Measurements from ENCODE around the gene USP28. TPM values are rescaled to one million over a fixed set of nuclear protein-coding genes. Genes with fewer than 3 reads are reported as not detected.

Gene USP28
- total RNA-seq, 6 experiments from 2014 or later, result 15.4 to 21.5 (median 17.8) TPM

- no peak for TF ChIP-seq CTCF (IDR thresholded peaks at IDR 0.05)
- H3K9me3 Mint-ChIP-seq, result no peaks in the 10 kb centered on the region
- H3K4me3 Mint-ChIP-seq, result no peak overlapping the region
- H3K36me3 Mint-ChIP-seq (ENCODE audit: low read depth), result peaks cover 12% of the 10 kb centered on the region; the same call in 1 of the 2 replicates
- no peak overlapping the region for H3K27ac Mint-ChIP-seq
- no peak for DNase-seq
- no peaks in the 10 kb centered on the region for H3K27me3 Mint-ChIP-seq (ENCODE audit: insufficient read depth)
- no peaks in the 10 kb centered on the region for H3K4me1 Mint-ChIP-seq (ENCODE audit: low read depth)
These were observed 56.9 kb downstream of the USP28 start for GRCh38 chr11:113818426-113818825.

- Mint-ChIP-seq H3K4me3 (no peak overlapping the region), H3K36me3 (ENCODE audit: low read depth) (peaks cover 8% of the 10 kb centered on the region; the same call in 1 of the 2 replicates), H3K4me1 (ENCODE audit: low read depth) (no peaks in the 10 kb centered on the region), H3K9me3 (no peaks in the 10 kb centered on the region), H3K27ac (no peak overlapping the region), H3K27me3 (ENCODE audit: insufficient read depth) (no peaks in the 10 kb centered on the region; the same call in 1 of the 2 replicates)
- DNase-seq, result no peak
- no peak for TF ChIP-seq CTCF (IDR thresholded peaks at IDR 0.05)
These were observed 57.7 kb downstream of the USP28 start for GRCh38 chr11:113817626-113818025.

- H3K27me3 Mint-ChIP-seq (ENCODE audit: insufficient read depth), result no peaks in the 10 kb centered on the region; the same call in 1 of the 2 replicates
- H3K36me3 Mint-ChIP-seq (ENCODE audit: low read depth), result peaks cover 7% of the 10 kb centered on the region; the same call in 1 of the 2 replicates
- H3K9me3 Mint-ChIP-seq, result no peaks in the 10 kb centered on the region
- H3K27ac Mint-ChIP-seq, result no peak overlapping the region
- TF ChIP-seq CTCF (IDR thresholded peaks at IDR 0.05), result no peak
- no peaks in the 10 kb centered on the region for H3K4me1 Mint-ChIP-seq (ENCODE audit: low read depth)
- DNase-seq, result peak; percentile 1
- H3K4me3 Mint-ChIP-seq, result no peak overlapping the region
These were observed 58.2 kb downstream of the USP28 start for GRCh38 chr11:113817162-113817561.

GRCh38 chr11:113814181-113814580 is 61.2 kb downstream of the USP28 start:
- Mint-ChIP-seq H3K9me3 (no peaks in the 10 kb centered on the region), H3K4me1 (ENCODE audit: low read depth) (no peaks in the 10 kb centered on the region), H3K27me3 (ENCODE audit: insufficient read depth) (no peaks in the 10 kb centered on the region; the same call in 1 of the 2 replicates), H3K27ac (no peak overlapping the region), H3K4me3 (no peak overlapping the region), H3K36me3 (ENCODE audit: low read depth) (no peaks in the 10 kb centered on the region)
- DNase-seq, result no peak
- no peak for TF ChIP-seq CTCF (IDR thresholded peaks at IDR 0.05)

- no peak for TF ChIP-seq CTCF (IDR thresholded peaks at IDR 0.05)
- H3K27ac Mint-ChIP-seq, result no peak overlapping the region
- DNase-seq, result no peak
- no peaks in the 10 kb centered on the region for H3K9me3 Mint-ChIP-seq
- no peaks in the 10 kb centered on the region for H3K36me3 Mint-ChIP-seq (ENCODE audit: low read depth)
- no peaks in the 10 kb centered on the region for H3K4me1 Mint-ChIP-seq (ENCODE audit: low read depth)
- H3K27me3 Mint-ChIP-seq (ENCODE audit: insufficient read depth), result no peaks in the 10 kb centered on the region; the same call in 1 of the 2 replicates
- H3K4me3 Mint-ChIP-seq, result no peak overlapping the region
These were observed 66.4 kb downstream of the USP28 start for GRCh38 chr11:113808931-113809330.

GRCh38 chr11:113806406-113806805 is 69.0 kb downstream of the USP28 start:
- Mint-ChIP-seq H3K4me1 (ENCODE audit: low read depth) (no peaks in the 10 kb centered on the region), H3K9me3 (no peaks in the 10 kb centered on the region), H3K27me3 (ENCODE audit: insufficient read depth) (no peaks in the 10 kb centered on the region), H3K27ac (no peak overlapping the region), H3K4me3 (no peak overlapping the region), H3K36me3 (ENCODE audit: low read depth) (no peaks in the 10 kb centered on the region; the same call in 1 of the 2 replicates)
- DNase-seq, result peak; percentile 31
- TF ChIP-seq CTCF (IDR thresholded peaks at IDR 0.05), result peak; percentile 76

Data from HFFc6 (cell line).